ENCODE measurements around the gene CPTP. TPM values are rescaled to one million over a fixed set of nuclear protein-coding genes. Genes with fewer than 3 reads are reported as not detected.
"Not testable (repeated sequence)": the region's sequence is repeated elsewhere in the genome, so short reads cannot be mapped to it uniquely, and the experiment has no call there.

Gene CPTP
- total RNA-seq, 1 donor from 2014 or later, result 20.8 TPM

DNA sequence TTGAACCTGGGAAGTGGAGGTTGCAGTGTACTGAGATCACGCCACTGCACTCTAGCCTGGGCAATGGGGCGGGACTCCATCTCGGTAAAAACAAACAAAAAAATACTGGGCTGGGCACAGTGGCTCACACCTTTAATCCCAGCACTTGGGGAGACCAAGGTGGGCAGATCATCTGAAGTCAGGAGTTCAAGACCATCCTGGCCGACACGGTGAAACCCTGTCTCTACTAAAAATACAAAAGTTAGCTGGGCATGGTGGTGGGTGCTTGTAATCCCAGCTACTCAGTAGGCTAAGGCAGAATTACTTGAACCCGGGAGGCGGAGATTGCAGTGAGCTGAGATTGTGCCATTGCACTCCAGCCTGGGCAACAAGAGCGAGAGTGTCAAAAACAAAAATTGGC is 8.4 kb upstream of the CPTP start:
- intact Hi-C loops (cut with micrococcal nuclease), result not testable (repeated sequence)

- intact Hi-C loops (cut with micrococcal nuclease), result no loop called here
Observed at GRCh38 chr1:1317420-1317819, 7.2 kb upstream of the CPTP start.

GRCh38 chr1:1318131-1318652 is 6.4 kb upstream of the CPTP start:
- intact Hi-C loops (cut with micrococcal nuclease), result no loop called here

GRCh38 chr1:1318777-1319645 is 5.6 kb upstream of the CPTP start:
- intact Hi-C loops (cut with micrococcal nuclease), result no loop called here

DNA sequence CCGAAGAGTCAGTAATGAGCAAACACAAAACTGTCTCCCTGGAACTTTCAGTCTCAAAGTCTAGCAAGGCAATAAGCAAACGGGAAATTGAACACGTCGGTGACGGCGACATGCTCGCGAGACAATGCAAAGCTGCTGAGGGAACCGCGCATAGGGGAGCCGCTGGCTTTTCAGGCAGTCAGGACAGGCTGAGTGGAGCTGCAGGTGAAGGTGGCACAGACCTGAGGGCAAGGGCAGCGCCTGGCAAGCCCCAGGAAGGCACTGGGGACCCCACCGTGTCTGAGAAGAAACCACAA is 5.0 kb upstream of the CPTP start:
- intact Hi-C loops (cut with micrococcal nuclease), result no loop called here

DNA sequence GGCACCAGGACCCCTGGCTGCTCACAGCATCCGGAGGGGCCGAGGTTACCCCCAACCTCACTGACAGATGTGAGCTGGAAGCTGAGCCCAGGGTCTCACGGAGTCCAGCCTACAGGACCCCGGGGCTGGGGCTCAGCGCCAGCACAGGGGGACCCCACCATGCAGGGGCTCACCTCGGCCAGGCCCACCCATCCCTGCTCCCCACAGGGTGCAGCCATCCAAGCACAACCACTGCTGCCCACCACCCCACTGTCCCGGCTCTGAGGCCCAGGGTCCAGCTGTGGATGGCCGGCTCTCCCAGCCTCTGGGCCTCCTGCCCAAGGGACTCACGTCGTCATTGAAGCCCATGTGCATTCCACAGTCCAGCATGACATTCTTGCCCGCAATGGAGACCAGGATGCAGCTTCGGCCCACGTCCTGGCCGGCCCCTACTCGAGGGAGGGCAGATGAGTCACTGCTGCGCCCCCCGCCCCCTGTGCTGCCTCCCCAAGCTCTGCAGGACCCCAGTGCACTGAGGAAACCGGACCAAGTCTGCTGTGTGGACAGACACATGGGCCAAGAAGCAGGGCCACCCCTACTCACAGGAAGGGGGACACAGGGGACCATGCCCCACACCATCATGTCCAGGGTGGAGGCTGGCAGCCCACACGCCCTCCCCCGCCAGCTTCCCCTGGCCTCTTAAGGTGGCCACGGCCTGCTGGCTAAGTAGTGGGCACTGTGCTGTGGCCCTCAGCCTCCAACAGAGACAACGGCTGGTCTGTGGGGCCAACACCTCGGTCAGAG is 3.7 kb upstream of the CPTP start:
- intact Hi-C loops (cut with micrococcal nuclease), result no loop called here

- intact Hi-C loops (cut with micrococcal nuclease), result no loop called here
Observed at GRCh38 chr1:1321477-1321876, 3.1 kb upstream of the CPTP start.

- intact Hi-C loops (cut with micrococcal nuclease), result no loop called here
Observed at GRCh38 chr1:1322418-1322817, 2.2 kb upstream of the CPTP start.

- intact Hi-C loops (cut with micrococcal nuclease), result no loop called here
Observed at GRCh38 chr1:1322952-1323351, 1.6 kb upstream of the CPTP start.

- intact Hi-C loops (cut with micrococcal nuclease), result loop anchor here (1.0 to 2.0 kb wide), 5 partner anchors 16 to 208 kb away; partner anchors contain the start of genes AURKAIP1, C1orf159, CCNL2 and DVL1
Observed at GRCh38 chr1:1324084-1324523, 498 bp upstream of the CPTP start.

GRCh38 chr1:1325288-1326074 is 879 bp downstream of the CPTP start:
- intact Hi-C loops (cut with micrococcal nuclease), result loop anchor here (2.0 kb wide), 1 partner anchor 23 kb away; the partner anchor contains the start of gene DVL1

DNA sequence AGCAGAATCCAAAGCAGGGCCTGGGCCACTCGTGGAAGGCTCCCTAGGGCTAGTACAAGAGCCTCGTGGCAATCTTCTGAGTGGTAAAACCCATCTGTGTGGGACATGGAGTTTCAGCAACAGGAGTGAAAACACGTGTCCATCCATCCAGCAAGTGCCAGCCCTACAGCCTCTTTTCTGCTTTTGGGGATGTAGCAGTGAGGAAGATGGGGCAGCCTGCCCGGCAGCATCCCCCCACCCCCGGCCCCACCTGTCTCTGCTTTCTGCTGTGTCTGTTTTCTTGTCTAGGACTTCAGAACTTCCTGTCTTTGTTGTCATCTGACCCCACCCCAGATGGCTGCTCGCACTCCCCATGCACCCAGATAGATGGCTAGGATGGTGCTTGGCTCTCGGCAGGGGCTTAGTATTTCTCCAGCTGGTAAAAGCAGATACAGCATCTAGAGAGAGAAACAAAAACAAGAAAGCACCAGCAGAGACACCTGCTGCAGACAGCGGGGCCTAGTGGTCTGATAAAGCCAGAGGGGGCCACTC is 1.5 kb downstream of the CPTP start:
- intact Hi-C loops (cut with micrococcal nuclease), result no loop called here

- intact Hi-C loops (cut with micrococcal nuclease), result no loop called here
Observed at GRCh38 chr1:1327291-1327690, 2.7 kb downstream of the CPTP start.

DNA sequence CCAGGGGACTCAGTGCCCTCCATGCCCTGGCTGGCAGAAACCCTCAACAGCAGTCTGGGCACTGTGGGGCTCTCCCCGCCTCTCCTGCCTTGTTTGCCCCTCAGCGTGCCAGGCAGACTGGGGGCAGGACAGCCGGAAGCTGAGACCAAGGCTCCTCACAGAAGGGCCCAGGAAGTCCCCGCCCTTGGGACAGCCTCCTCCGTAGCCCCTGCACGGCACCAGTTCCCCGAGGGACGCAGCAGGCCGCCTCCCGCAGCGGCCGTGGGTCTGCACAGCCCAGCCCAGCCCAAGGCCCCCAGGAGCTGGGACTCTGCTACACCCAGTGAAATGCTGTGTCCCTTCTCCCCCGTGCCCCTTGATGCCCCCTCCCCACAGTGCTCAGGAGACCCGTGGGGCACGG is 3.7 kb downstream of the CPTP start:
- intact Hi-C loops (cut with micrococcal nuclease), result no loop called here

DNA sequence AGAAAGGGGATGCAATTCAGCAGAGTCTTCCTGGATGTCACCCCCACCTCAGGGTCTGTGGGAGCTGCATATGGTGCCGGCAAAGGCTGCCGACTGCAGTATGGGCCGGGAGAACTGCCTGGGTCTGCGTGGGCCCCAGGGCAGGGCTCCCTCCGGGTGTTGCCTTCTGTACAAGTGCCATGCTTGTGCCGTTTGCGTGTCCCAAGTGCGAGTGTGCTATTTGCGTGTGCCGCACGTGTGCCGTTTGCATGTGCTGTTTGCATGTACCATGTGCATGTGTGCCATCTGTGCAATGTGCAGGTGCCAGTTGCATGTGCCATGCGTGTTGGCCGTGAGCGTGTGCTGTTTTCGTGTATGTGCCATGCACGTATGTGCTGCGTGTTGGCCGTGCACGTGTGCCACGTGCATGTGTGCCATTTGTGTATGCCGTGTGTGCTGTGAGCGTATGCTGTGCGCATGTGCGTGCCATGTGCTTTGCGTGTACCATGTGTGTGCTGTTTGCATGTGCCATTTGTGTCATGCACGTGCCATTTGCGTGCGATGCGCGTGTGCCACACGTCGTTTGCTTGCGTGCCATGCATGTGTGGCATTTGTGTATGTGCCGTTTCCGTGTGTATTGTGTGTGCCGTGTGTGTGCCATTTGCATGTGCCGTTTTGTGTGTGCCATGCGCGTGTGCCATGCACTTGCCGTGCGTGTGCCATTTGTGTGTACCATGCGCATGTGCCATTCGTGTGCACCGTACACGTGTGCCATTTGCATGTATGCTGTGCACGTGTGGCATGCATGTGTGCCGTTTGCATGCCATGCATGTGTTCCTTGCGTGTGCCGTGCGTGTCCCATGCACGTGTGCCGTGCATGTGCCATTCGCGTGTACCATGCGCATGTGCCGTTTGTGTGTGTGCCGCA is 5.0 kb downstream of the CPTP start:
- intact Hi-C loops (cut with micrococcal nuclease), result no loop called here

DNA sequence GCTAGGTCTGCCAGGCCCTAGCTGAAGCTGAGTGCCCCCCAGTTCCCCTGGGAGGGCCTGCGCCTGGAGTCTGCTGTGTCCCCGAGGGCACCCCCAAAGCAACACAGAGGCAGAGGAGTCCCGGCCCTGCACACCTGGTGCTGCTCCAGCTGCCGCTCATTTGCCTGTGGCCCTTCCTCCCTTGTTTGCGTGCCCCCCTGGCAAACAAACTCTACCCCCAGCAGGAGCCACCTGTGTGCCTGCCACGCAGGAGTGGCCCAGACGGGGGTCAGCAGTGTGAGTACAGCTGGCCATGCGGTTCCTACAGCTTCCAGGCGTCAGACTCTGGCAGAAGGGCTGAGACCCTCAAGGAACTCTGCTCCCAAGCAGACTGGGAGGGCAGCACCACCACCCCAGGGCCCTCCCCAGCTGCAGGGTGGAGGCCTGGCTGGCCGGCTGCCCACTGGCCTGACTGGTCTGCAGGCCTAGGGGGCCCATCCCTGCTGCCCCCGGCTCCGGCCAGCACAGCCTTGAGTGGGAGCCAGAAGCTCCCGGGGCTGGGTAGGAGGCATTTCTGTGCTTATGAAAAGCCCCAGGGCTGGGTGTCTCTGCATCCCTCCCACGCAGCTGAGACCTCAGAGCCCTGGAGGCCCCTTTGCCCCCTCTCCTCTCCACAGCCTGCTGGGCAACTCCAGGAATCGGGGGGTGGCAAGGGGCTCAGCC is 5.9 kb downstream of the CPTP start:
- intact Hi-C loops (cut with micrococcal nuclease), result no loop called here

GRCh38 chr1:1331068-1331965 is 6.7 kb downstream of the CPTP start, which contains the start of gene TAS1R3:
TAS1R3 (plus strand) TSS chr1:1331280; CDS start chr1:1331346, 66 bp downstream.
- intact Hi-C loops (cut with micrococcal nuclease), result no loop called here

DNA sequence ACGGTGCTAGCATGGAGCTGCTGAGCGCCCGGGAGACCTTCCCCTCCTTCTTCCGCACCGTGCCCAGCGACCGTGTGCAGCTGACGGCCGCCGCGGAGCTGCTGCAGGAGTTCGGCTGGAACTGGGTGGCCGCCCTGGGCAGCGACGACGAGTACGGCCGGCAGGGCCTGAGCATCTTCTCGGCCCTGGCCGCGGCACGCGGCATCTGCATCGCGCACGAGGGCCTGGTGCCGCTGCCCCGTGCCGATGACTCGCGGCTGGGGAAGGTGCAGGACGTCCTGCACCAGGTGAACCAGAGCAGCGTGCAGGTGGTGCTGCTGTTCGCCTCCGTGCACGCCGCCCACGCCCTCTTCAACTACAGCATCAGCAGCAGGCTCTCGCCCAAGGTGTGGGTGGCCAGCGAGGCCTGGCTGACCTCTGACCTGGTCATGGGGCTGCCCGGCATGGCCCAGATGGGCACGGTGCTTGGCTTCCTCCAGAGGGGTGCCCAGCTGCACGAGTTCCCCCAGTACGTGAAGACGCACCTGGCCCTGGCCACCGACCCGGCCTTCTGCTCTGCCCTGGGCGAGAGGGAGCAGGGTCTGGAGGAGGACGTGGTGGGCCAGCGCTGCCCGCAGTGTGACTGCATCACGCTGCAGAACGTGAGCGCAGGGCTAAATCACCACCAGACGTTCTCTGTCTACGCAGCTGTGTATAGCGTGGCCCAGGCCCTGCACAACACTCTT is 7.6 kb downstream of the CPTP start:
- intact Hi-C loops (cut with micrococcal nuclease), result no loop called here

Data from T-helper 1 cell treated with Interleukin-12 subunit alpha and Interleukin-12 subunit beta and Interleukin-4 antibody, amounts not matched to agents 30 ng/mL and 1 ng/mL, for 36 hours (primary cell).